Ishikawa (cell line): Measurements from ENCODE around the gene GRID2.

Experiments
- CEBPB ChIP-seq: IDR thresholded peaks from 2 replicates; pipeline ENCODE4 v1.6.1; 2012
- CREB1 ChIP-seq: IDR thresholded peaks from 2 replicates; pipeline ENCODE4 v1.6.1; 2012; ENCODE audit warnings: low read depth
- EP300 ChIP-seq: IDR thresholded peaks from 2 replicates; pipeline ENCODE4 v1.6.1; 2012; ENCODE audit warnings: borderline replicate concordance
- MAX ChIP-seq: IDR thresholded peaks from 2 replicates; pipeline ENCODE4 v1.6.1; 2012
- RAD21 ChIP-seq: IDR thresholded peaks from 2 replicates; pipeline ENCODE4 v1.6.1; 2012; ENCODE audit warnings: low read depth
- REST ChIP-seq: IDR thresholded peaks from 2 replicates; pipeline ENCODE4 v1.6.1; 2012; ENCODE audit warnings: low read depth, mild to moderate bottlenecking
- TAF1 ChIP-seq: IDR thresholded peaks from 2 replicates; pipeline ENCODE4 v1.6.1; 2012; ENCODE audit warnings: low read depth, mild to moderate bottlenecking
- TEAD4 ChIP-seq: IDR thresholded peaks from 2 replicates; pipeline ENCODE4 v1.6.1; 2012
- USF1 ChIP-seq: IDR thresholded peaks from 2 replicates; pipeline ENCODE4 v1.6.1; 2012

DNA sequence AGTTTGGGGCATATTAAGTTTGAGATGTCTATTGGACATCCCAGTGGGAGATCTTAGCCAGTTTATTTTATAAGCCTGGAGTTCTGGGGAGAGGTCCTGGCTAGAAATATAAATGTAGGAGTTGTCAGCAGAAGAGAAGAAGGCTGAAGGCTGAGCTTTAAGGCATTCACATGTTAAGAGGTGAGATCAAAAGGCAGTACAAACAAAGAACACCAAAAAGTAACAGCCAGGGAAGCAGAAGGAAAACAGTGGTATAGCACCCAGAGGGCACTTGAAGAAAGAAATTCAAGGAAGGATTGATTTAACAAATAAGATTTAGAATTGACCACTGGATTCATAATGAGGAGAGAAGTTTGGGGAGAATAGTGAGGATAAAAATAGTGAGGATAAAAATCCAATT is 1383.5 kb downstream of the GRID2 start:
- no peak for TF ChIP-seq CREB1
- TF ChIP-seq TAF1 = no peak
- TF ChIP-seq EP300 = no peak
- TF ChIP-seq MAX = no peak
- TF ChIP-seq RAD21 = no peak
- TF ChIP-seq TEAD4 = no peak
- no peak for TF ChIP-seq REST
- no peak for TF ChIP-seq USF1
- no peak for TF ChIP-seq CEBPB
